Mesothelial cell of epicardium (in vitro differentiated cells): ENCODE results near the gene A2ML1. TPM values are rescaled to one million over a fixed set of nuclear protein-coding genes. Genes with fewer than 3 reads are reported as not detected.
"Not testable (repeated sequence)": the region's sequence is repeated elsewhere in the genome, so short reads cannot be mapped to it uniquely, and the experiment has no call there.

Experiments
- DNase-seq, 2 experiments: peaks; one replicate each; pipeline ENCODE4 v3.0.0; 2021; ENCODE audit warnings: low spot score in 2 of 2; ENCODE audit not compliant: unreplicated experiment in 2 of 2
- H3K27ac Mint-ChIP-seq: 2 replicates; pipeline ENCODE4 v1.8.0; 2021; ENCODE audit warnings: mixed read lengths
- H3K27me3 Mint-ChIP-seq: 2 replicates; pipeline ENCODE4 v1.8.0; 2021; ENCODE audit warnings: low read depth, mixed read lengths
- H3K36me3 Mint-ChIP-seq: 2 replicates; pipeline ENCODE4 v1.8.0; 2021; ENCODE audit warnings: mixed read lengths
- H3K4me1 Mint-ChIP-seq: 2 replicates; pipeline ENCODE4 v1.8.0; 2021; ENCODE audit warnings: mixed read lengths
- H3K4me3 Mint-ChIP-seq: 2 replicates; pipeline ENCODE4 v1.8.0; 2021; ENCODE audit warnings: mild to moderate bottlenecking, moderate library complexity, mixed read lengths
- H3K9me3 Mint-ChIP-seq: 2 replicates; pipeline ENCODE4 v1.8.0; 2021; ENCODE audit warnings: mixed read lengths
- CTCF ChIP-seq: fragments of 200-600 bp; sonication (generic); IDR thresholded peaks from one replicate; pipeline ENCODE4 v1.5.0; 2021; ENCODE audit warnings: antibody characterized with exemption; ENCODE audit not compliant: unreplicated experiment
- total RNA-seq: library from RNA; stranded (reverse); gene quantifications from 3 replicates; pipeline ENCODE4 v1.2.1, GENCODE V29; 2021

The A2ML1 gene
- total RNA-seq, 1 donor from 2014 or later = 0.13 TPM

GRCh38 chr12:8914716-8915526 is 92.5 kb downstream of the A2ML1 start:
- H3K4me1 Mint-ChIP-seq = peaks cover 33% of the 10 kb centered on the region
- no peaks in the 10 kb centered on the region for H3K9me3 Mint-ChIP-seq
- H3K27ac Mint-ChIP-seq = no peak overlapping the region
- no peak for TF ChIP-seq CTCF
- peaks cover 8% of the 10 kb centered on the region for H3K36me3 Mint-ChIP-seq
- no peaks in the 10 kb centered on the region for H3K27me3 Mint-ChIP-seq
- peak; percentile 44 to 69 for DNase-seq
- H3K4me3 Mint-ChIP-seq = no peak overlapping the region

GRCh38 chr12:8916154-8916553 is 93.7 kb downstream of the A2ML1 start:
- H3K36me3 Mint-ChIP-seq = peaks cover 13% of the 10 kb centered on the region
- H3K4me1 Mint-ChIP-seq = peaks cover 30% of the 10 kb centered on the region
- TF ChIP-seq CTCF = no peak
- no peaks in the 10 kb centered on the region for H3K9me3 Mint-ChIP-seq
- no peak for DNase-seq
- H3K4me3 Mint-ChIP-seq = no peak overlapping the region
- no peak overlapping the region for H3K27ac Mint-ChIP-seq
- no peaks in the 10 kb centered on the region for H3K27me3 Mint-ChIP-seq

- Mint-ChIP-seq H3K27ac (no peak overlapping the region), H3K4me1 (peaks cover 21% of the 10 kb centered on the region), H3K9me3 (no peaks in the 10 kb centered on the region), H3K4me3 (no peak overlapping the region), H3K36me3 (peaks cover 18% of the 10 kb centered on the region), H3K27me3 (no peaks in the 10 kb centered on the region)
- DNase-seq = no peak
- no peak for TF ChIP-seq CTCF
Measured at GRCh38 chr12:8917031-8917430, 94.6 kb downstream of the A2ML1 start.

- Mint-ChIP-seq H3K4me3 (no peak overlapping the region), H3K27me3 (no peaks in the 10 kb centered on the region), H3K9me3 (no peaks in the 10 kb centered on the region), H3K4me1 (peaks cover 14% of the 10 kb centered on the region), H3K27ac (no peak overlapping the region), H3K36me3 (peaks cover 24% of the 10 kb centered on the region)
- no peak for TF ChIP-seq CTCF
- DNase-seq = no peak
Measured at GRCh38 chr12:8917751-8918150, 95.3 kb downstream of the A2ML1 start.

GRCh38 chr12:8919643-8920042 is 97.2 kb downstream of the A2ML1 start:
- not testable (repeated sequence) for H3K4me3 Mint-ChIP-seq, H3K4me1 Mint-ChIP-seq, H3K27me3 Mint-ChIP-seq, H3K27ac Mint-ChIP-seq, H3K9me3 Mint-ChIP-seq, DNase-seq
- H3K36me3 Mint-ChIP-seq = peaks cover 33% of the 10 kb centered on the region

- Mint-ChIP-seq H3K4me1 (no peaks in the 10 kb centered on the region), H3K9me3 (no peaks in the 10 kb centered on the region), H3K27ac (no peak overlapping the region), H3K27me3 (no peaks in the 10 kb centered on the region), H3K36me3 (peaks cover 33% of the 10 kb centered on the region), H3K4me3 (no peak overlapping the region)
- no peak for DNase-seq
- no peak for TF ChIP-seq CTCF
Measured at GRCh38 chr12:8922544-8922943, 100.1 kb downstream of the A2ML1 start.

Other genes with a start within 250 kb of the A2ML1 start
- not detected in 3 replicates for gene AICDA, start 209.8 kb upstream of the A2ML1 start, total RNA-seq
- gene MFAP5, start 159.8 kb upstream of the A2ML1 start, total RNA-seq = 0.60 to 1.8 TPM (median 1.5 TPM) in 3 replicates
- gene RIMKLB, start 124.6 kb upstream of the A2ML1 start, total RNA-seq = 121 to 124 TPM (median 123 TPM) in 3 replicates
- gene PHC1, start 91.9 kb downstream of the A2ML1 start, total RNA-seq = 115 to 119 TPM (median 117 TPM) in 3 replicates
- 117 to 118 TPM (median 117 TPM) in 3 replicates for gene M6PR, start 127.0 kb downstream of the A2ML1 start, total RNA-seq
- 2.0 to 2.2 TPM (median 2.0 TPM) in 3 replicates for gene KLRG1, start 166.9 kb downstream of the A2ML1 start, total RNA-seq